Osteoblast (primary cell): ENCODE results near the gene PPP1R3C. TPM values are rescaled to one million over a fixed set of nuclear protein-coding genes. Genes with fewer than 3 reads are reported as not detected.

ENCODE experiments used
- DNase-seq: peaks from one replicate; pipeline ENCODE4 v3.0.0; 2011; ENCODE audit warnings: low spot score, mixed read lengths; ENCODE audit not compliant: insufficient read length; ENCODE audit errors: missing footprints
- H2AFZ ChIP-seq: 2 replicates; pipeline ENCODE4 v1.6.0; 2011; ENCODE audit warnings: mild to moderate bottlenecking, low read length
- H3K27ac ChIP-seq: 2 replicates; pipeline ENCODE4 v1.5.1; 2011; ENCODE audit warnings: mild to moderate bottlenecking, low read depth, low read length, moderate library complexity
- H3K27me3 ChIP-seq: 2 replicates; pipeline ENCODE4 v1.6.0; 2012; ENCODE audit warnings: mild to moderate bottlenecking, control low read depth, inconsistent platforms, low read length, moderate library complexity; ENCODE audit not compliant: insufficient read depth
- H3K36me3 ChIP-seq: 2 replicates; pipeline ENCODE4 v1.5.1; 2011; ENCODE audit warnings: mild to moderate bottlenecking, low read length, control low read depth, moderate library complexity; ENCODE audit not compliant: insufficient read depth
- H3K4me1 ChIP-seq: 2 replicates; pipeline ENCODE4 v1.5.1; 2011; ENCODE audit warnings: mild to moderate bottlenecking, low read length, control low read depth, moderate library complexity; ENCODE audit not compliant: insufficient read depth
- H3K4me2 ChIP-seq: 2 replicates; pipeline ENCODE4 v1.6.0; 2011; ENCODE audit warnings: mild to moderate bottlenecking, low read length; ENCODE audit not compliant: insufficient read depth
- H3K4me3 ChIP-seq: fragments of 200-600 bp; sonication (generic); 3 replicates; pipeline ENCODE4 v1.5.1; 2012; ENCODE audit warnings: mild to moderate bottlenecking, low read length, inconsistent platforms; ENCODE audit not compliant: insufficient read depth
- H3K79me2 ChIP-seq: 2 replicates; pipeline ENCODE4 v1.6.0; 2012; ENCODE audit warnings: mild to moderate bottlenecking, low read length, control low read depth, inconsistent platforms; ENCODE audit not compliant: insufficient read depth
- H3K9me3 ChIP-seq: 2 replicates; pipeline ENCODE4 v1.5.1; 2011; ENCODE audit warnings: low read depth, low read length, control low read depth
- H4K20me1 ChIP-seq: 2 replicates; pipeline ENCODE4 v1.6.0; 2012; ENCODE audit warnings: mild to moderate bottlenecking, low read length, control low read depth; ENCODE audit not compliant: insufficient read depth
- total RNA-seq: library from RNA; depleted of rRNA; stranded (reverse); fragments of >200 nt; gene quantifications from 2 replicates; pipeline ENCODE4 v1.2.3, GENCODE V29; 2012
- TF ChIP-seq, protein P1 (sequence below): IDR thresholded peaks from 2 replicates; pipeline ENCODE4 v1.5.1; 2011; ENCODE audit warnings: mild to moderate bottlenecking, low read depth, low read length, moderate library complexity; ENCODE audit errors: extremely low read depth

PPP1R3C gene
- total RNA-seq, 1 donor, result 87.9 TPM

DNA sequence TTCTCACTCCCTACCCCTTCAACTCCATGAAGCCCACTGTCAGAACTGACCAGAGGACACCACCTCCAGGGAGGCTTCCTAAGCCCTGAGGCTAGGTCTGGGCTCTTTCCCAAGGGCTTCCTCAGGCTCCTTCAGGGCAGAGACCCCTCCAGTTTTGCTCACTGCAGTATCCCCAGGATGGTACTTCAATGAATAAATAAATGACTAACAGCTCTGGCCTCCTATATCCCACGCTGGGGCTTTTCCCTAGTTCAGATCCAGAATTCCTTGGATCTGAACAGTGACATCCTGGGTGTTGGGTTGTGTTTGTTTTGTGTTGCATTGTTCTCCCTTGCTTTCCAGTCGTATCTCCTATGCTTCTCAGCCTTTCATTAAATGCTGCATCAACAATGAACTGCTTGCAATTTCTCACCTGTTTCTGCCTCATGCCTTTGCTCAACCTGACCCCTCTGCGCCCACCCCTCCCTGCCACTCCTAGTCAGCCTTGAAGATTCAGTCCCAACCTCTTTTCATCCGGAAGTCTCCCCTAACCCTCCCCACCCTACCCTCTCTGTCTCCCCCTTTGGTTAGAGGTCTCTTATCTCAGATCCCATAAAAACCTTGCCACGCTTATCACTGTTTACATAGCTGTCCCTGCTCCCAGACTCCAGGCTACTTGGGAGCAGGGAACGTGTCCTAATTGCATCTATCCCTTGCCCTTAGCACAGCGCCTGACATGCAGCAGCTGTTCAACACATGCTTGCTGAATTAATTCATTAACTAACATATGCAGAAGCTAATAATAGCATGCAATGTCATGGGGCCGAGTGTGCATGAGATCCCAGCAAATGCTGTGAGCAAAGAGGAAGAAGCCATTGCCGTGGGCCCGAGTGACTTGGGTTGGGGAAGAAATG lies 41.7 kb downstream of the PPP1R3C start:
- no peaks in the 10 kb centered on the region for H3K27me3 ChIP-seq
- no peaks in the 10 kb centered on the region for H3K9me3 ChIP-seq
- TF ChIP-seq, protein P1, sequence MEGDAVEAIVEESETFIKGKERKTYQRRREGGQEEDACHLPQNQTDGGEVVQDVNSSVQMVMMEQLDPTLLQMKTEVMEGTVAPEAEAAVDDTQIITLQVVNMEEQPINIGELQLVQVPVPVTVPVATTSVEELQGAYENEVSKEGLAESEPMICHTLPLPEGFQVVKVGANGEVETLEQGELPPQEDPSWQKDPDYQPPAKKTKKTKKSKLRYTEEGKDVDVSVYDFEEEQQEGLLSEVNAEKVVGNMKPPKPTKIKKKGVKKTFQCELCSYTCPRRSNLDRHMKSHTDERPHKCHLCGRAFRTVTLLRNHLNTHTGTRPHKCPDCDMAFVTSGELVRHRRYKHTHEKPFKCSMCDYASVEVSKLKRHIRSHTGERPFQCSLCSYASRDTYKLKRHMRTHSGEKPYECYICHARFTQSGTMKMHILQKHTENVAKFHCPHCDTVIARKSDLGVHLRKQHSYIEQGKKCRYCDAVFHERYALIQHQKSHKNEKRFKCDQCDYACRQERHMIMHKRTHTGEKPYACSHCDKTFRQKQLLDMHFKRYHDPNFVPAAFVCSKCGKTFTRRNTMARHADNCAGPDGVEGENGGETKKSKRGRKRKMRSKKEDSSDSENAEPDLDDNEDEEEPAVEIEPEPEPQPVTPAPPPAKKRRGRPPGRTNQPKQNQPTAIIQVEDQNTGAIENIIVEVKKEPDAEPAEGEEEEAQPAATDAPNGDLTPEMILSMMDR, result no peak
- peaks cover 49% of the 10 kb centered on the region for H3K4me1 ChIP-seq
- peak overlapping the region; percentile 9 for H2AFZ ChIP-seq
- no peaks in the 10 kb centered on the region for H4K20me1 ChIP-seq
- no peak overlapping the region for H3K4me3 ChIP-seq
- H3K79me2 ChIP-seq, result no peaks in the 10 kb centered on the region
- H3K36me3 ChIP-seq, result no peaks in the 10 kb centered on the region
- H3K4me2 ChIP-seq, result peak overlapping the region; percentile 29
- no peak for DNase-seq
- peak overlapping the region; percentile 86 for H3K27ac ChIP-seq

DNA sequence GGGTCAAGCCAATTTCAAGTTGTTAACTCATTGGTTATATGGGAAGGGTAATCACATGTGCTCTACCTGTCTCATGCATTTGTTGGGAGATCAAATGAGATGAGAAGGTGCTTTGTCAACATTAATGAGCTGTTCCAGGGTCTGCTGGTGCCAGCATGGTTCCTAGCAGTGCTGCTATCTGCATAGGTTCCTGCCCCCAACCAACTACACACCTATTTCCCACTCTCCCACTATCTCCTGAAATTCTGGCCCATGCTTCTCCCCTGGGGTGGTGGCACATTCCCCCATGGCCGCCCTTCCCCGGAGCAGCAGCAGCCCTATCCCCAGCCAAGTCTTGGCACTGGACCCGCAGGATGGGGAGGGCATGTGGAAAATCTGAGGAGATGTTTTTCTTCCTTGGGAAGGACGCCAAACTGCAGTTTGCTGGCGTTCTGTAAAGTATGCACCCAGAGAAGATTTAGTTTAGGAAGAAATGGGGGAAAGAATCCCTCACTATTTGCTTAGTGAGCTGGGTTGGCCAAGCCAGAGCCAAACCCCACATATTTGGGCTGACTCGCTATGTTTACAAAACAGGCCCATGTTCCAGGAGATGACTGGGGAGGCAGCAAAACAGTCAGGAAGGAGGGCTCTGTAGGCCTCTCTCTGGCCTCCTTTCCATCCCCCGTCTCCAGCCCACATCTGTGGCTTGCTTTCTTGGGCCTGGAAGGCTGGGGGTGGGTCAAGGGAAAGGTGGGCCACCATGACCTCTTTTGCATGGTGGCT lies 42.5 kb downstream of the PPP1R3C start:
- H3K4me2 ChIP-seq, result peak overlapping the region; percentile 41
- no peak overlapping the region for H3K4me3 ChIP-seq
- H2AFZ ChIP-seq, result no peak overlapping the region
- H3K27ac ChIP-seq, result peak overlapping the region; percentile 86
- no peaks in the 10 kb centered on the region for H4K20me1 ChIP-seq
- H3K36me3 ChIP-seq, result no peaks in the 10 kb centered on the region
- no peaks in the 10 kb centered on the region for H3K9me3 ChIP-seq
- no peaks in the 10 kb centered on the region for H3K27me3 ChIP-seq
- H3K79me2 ChIP-seq, result no peaks in the 10 kb centered on the region
- TF ChIP-seq, protein P1, result no peak
- peaks cover 48% of the 10 kb centered on the region for H3K4me1 ChIP-seq
- DNase-seq, result peak; percentile 91

DNA sequence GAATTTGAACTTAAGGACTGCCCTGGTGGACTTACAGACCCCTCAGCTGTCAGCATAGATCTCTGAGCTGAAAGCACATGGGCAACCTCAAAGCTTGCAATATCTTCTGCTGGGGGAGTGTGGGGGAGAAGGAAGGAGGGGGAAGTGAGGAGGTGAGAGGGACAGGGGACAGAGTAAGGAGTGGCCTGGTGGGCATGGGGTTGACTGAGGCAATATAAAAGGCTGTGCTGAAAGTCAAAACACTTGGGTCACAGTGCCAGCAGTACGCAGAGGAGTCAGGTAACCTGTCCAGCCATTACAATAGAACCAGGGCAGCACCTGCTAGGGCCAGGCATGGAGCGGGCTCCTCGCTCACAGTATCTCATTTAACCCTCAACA lies 43.2 kb downstream of the PPP1R3C start:
- peaks cover 48% of the 10 kb centered on the region for H3K4me1 ChIP-seq
- peak overlapping the region; percentile 68 for H3K4me2 ChIP-seq

More for the DNA sequence above, 43.2 kb downstream of the PPP1R3C start:
- no peaks in the 10 kb centered on the region for H3K9me3 ChIP-seq
- no peak overlapping the region for H2AFZ ChIP-seq
- DNase-seq, result no peak
- no peaks in the 10 kb centered on the region for H4K20me1 ChIP-seq
- no peaks in the 10 kb centered on the region for H3K79me2 ChIP-seq
- no peaks in the 10 kb centered on the region for H3K27me3 ChIP-seq
- peak overlapping the region; percentile 86 for H3K27ac ChIP-seq
- no peak overlapping the region for H3K4me3 ChIP-seq
- no peaks in the 10 kb centered on the region for H3K36me3 ChIP-seq
- TF ChIP-seq, protein P1, result no peak
